HepG2 (cell line): ENCODE results near the gene CCDC201. TPM values are rescaled to one million over a fixed set of nuclear protein-coding genes. Genes with fewer than 3 reads are reported as not detected.

Experiments
- ATF1 ChIP-seq: IDR thresholded peaks from 2 replicates; pipeline ENCODE4 v1.6.1; 2016; ENCODE audit warnings: mild to moderate bottlenecking, control low read depth
- CSRNP2 ChIP-seq: sonication (generic); formaldehyde crosslinking; conservative IDR thresholded peaks from 2 replicates; pipeline ENCODE4 v1.8.0; 2022; ENCODE audit warnings: low read depth, missing genetic modification reagents
- HNRNPUL1 ChIP-seq: fragments of 200-400 bp; formaldehyde crosslinking; IDR thresholded peaks from 2 replicates; pipeline ENCODE4 v1.6.1; 2017; ENCODE audit warnings: low read depth, mild to moderate bottlenecking, low read length, moderate library complexity
- JUND ChIP-seq: sonication (generic); formaldehyde crosslinking; IDR thresholded peaks from 2 replicates; pipeline ENCODE4 v1.8.0; 2022; ENCODE audit warnings: mild to moderate bottlenecking, missing genetic modification reagents
- MXD4 ChIP-seq: IDR thresholded peaks from 2 replicates; pipeline ENCODE4 v1.6.1; 2016; ENCODE audit warnings: mild to moderate bottlenecking, missing biosample characterization, missing genetic modification reagents
- NR2C2 ChIP-seq: sonication (generic); formaldehyde crosslinking; IDR thresholded peaks from 2 replicates; pipeline ENCODE4 v1.4.0; 2020; ENCODE audit warnings: missing genetic modification reagents, mild to moderate bottlenecking, moderate library complexity, borderline replicate concordance
- PAXIP1 ChIP-seq: sonication (generic); formaldehyde crosslinking; conservative IDR thresholded peaks from 2 replicates; pipeline ENCODE4 v1.4.0; 2020; ENCODE audit warnings: mild to moderate bottlenecking, missing genetic modification reagents, moderate library complexity
- PCBP1 ChIP-seq: fragments of 200-400 bp; formaldehyde crosslinking; IDR thresholded peaks from 2 replicates; pipeline ENCODE4 v1.6.1; 2017; ENCODE audit warnings: mild to moderate bottlenecking, low read depth, low read length, borderline replicate concordance
- PRMT3 ChIP-seq: sonication (generic); formaldehyde crosslinking; IDR thresholded peaks from 2 replicates; pipeline ENCODE4 v1.8.1; 2022; ENCODE audit warnings: low read depth, mild to moderate bottlenecking, moderate library complexity, missing genetic modification reagents, borderline replicate concordance
- SKIL ChIP-seq: sonication (generic); formaldehyde crosslinking; IDR thresholded peaks from 2 replicates; pipeline ENCODE4 v1.8.0; 2022; ENCODE audit warnings: missing genetic modification reagents, mild to moderate bottlenecking, moderate library complexity, borderline replicate concordance
- THAP7 ChIP-seq: sonication (generic); formaldehyde crosslinking; IDR thresholded peaks from 2 replicates; pipeline ENCODE4 v1.8.1; 2023; ENCODE audit warnings: mild to moderate bottlenecking, missing genetic modification reagents
- THYN1 ChIP-seq: sonication (generic); formaldehyde crosslinking; IDR thresholded peaks from 2 replicates; pipeline ENCODE4 v1.8.1; 2023; ENCODE audit warnings: low read depth, mild to moderate bottlenecking, moderate library complexity, missing genetic modification reagents, borderline replicate concordance
- ZBTB42 ChIP-seq: sonication (generic); formaldehyde crosslinking; IDR thresholded peaks from 2 replicates; pipeline ENCODE4 v1.5.0; 2020; ENCODE audit warnings: mild to moderate bottlenecking, missing genetic modification reagents
- ZMAT3 ChIP-seq: sonication (generic); formaldehyde crosslinking; conservative IDR thresholded peaks from 2 replicates; pipeline ENCODE4 v1.7.0; 2021; ENCODE audit warnings: missing genetic modification reagents
- ZNF33B ChIP-seq: sonication (generic); formaldehyde crosslinking; IDR thresholded peaks from 2 replicates; pipeline ENCODE4 v1.5.1; 2020; ENCODE audit warnings: mild to moderate bottlenecking, missing genetic modification reagents
- ZNF547 ChIP-seq: sonication (generic); formaldehyde crosslinking; IDR thresholded peaks from 2 replicates; pipeline ENCODE4 v1.5.1; 2020; ENCODE audit warnings: mild to moderate bottlenecking, missing genetic modification reagents
- ZNF607 ChIP-seq: sonication (generic); formaldehyde crosslinking; IDR thresholded peaks from 2 replicates; pipeline ENCODE4 v1.5.1; 2020; ENCODE audit warnings: missing genetic modification reagents, mild to moderate bottlenecking, borderline replicate concordance
- ZNF615 ChIP-seq: sonication (generic); formaldehyde crosslinking; IDR thresholded peaks from 2 replicates; pipeline ENCODE4 v1.5.0; 2020; ENCODE audit warnings: mild to moderate bottlenecking, missing genetic modification reagents, borderline replicate concordance
- polyA plus RNA-seq, 8 experiments: library from polyadenylated mRNA; depleted of rRNA in 3 of 8; stranded (reverse) in 7 of 8; unstranded in 1 of 8; fragments of >200 nt; fragmentation: Illumina TruSeq in 4 of 8; extraction: Trizol in 4 of 8; gene quantifications; 2 replicates each; pipeline versions ENCODE4 v1.2.1 to v1.2.3, GENCODE V29; 2011 to 2016; ENCODE audit warnings: low read depth in 4 of 8, missing spikeins in 1 of 8, mixed read lengths in 1 of 8; ENCODE audit not compliant: insufficient read depth in 1 of 8
- total RNA-seq, 5 experiments: library from RNA; depleted of rRNA; stranded (reverse); fragments of >200 nt; fragmentation: Illumina TruSeq; extraction: Trizol; gene quantifications; 2 replicates each; pipeline ENCODE4 v1.2.3, GENCODE V29; 2016; ENCODE audit warnings: low read depth in 1 of 5
- TF ChIP-seq, protein P1 (sequence below): sonication (generic); formaldehyde crosslinking; IDR thresholded peaks from 2 replicates; pipeline ENCODE4 v1.4.0; 2020; ENCODE audit warnings: missing genetic modification reagents

CCDC201 gene
- total and polyA plus RNA-seq, 2 of the 13 experiments (the other 11 are each of a cell fraction or from before 2014, with no cell fraction given): 0.92 TPM; not detected in 1

DNA sequence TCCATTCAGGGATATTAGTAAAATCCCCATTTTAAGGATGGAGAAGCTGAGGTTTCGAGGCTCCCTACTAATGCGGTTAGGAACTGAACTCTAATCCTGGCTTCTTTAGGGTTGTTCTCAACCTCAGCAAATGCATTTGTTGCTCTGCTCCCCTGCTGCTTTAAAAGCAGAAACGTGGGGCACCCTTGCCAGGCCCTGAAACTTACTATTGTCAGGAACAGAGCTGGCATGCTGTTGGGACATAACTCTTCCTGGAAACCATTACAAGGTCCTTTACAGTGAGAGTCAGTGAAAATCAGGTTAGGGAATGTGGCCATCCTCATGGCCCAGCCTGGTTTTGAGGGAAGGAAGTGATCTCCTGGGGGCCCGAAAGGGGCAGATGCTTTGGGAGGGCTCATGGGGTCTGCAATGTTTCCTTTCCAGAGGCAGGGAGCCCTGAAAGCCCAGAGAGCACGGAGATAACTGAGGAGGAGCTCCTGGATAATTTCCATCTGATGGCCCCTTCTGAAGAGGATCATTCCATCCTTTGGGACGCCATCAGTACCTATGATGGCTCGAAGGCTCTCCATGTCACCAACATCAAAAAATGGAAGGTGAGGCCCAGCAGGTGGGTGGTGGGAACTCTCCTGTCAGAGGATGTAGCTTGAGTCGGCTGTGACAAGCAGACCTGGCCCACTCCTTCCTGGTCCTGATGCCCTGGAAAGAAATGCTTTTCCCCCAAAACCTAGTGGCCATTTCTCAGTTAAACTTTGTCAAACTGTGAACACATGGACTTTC lies 17.4 kb upstream of the CCDC201 start (continued):
- peak; percentile 48 for TF ChIP-seq SKIL (CRISPR knock-in tag)
- 0 out of 2 replicates have a peak, but pooled peaks have one; percentile 32 for TF ChIP-seq NR2C2 (CRISPR knock-in tag)
- TF ChIP-seq ZNF33B: peak; percentile 40; the same call in 1 of the 2 replicates
- peak; percentile 43; the same call in 1 of the 2 replicates for TF ChIP-seq ZNF607 (CRISPR knock-in tag)
- no peak for TF ChIP-seq PAXIP1 (CRISPR knock-in tag)
- TF ChIP-seq CSRNP2 (CRISPR knock-in tag): no peak
- no peak; the same call in 1 of the 2 replicates for TF ChIP-seq ZMAT3 (CRISPR knock-in tag)
- peak; percentile 83; the same call in 1 of the 2 replicates for TF ChIP-seq ZNF615 (CRISPR knock-in tag)
- TF ChIP-seq, protein P1, sequence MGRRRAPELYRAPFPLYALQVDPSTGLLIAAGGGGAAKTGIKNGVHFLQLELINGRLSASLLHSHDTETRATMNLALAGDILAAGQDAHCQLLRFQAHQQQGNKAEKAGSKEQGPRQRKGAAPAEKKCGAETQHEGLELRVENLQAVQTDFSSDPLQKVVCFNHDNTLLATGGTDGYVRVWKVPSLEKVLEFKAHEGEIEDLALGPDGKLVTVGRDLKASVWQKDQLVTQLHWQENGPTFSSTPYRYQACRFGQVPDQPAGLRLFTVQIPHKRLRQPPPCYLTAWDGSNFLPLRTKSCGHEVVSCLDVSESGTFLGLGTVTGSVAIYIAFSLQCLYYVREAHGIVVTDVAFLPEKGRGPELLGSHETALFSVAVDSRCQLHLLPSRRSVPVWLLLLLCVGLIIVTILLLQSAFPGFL (CRISPR knock-in tag): no peak
- TF ChIP-seq ZNF547: 0 out of 2 replicates have a peak, but pooled peaks have one; percentile 25
- no peak for TF ChIP-seq HNRNPUL1
- TF ChIP-seq THYN1 (CRISPR knock-in tag): no peak
- no peak for TF ChIP-seq JUND (CRISPR knock-in tag)
- no peak for TF ChIP-seq ZBTB42 (CRISPR knock-in tag)
- no peak for TF ChIP-seq ATF1 (CRISPR knock-in tag)
- TF ChIP-seq MXD4 (CRISPR knock-in tag): no peak; the same call in 1 of the 2 replicates
- TF ChIP-seq PRMT3: no peak; the same call in 1 of the 2 replicates
- no peak for TF ChIP-seq THAP7 (CRISPR knock-in tag)
- TF ChIP-seq PCBP1: no peak
